WTC11 (cell line): ENCODE measurements around the gene LILRA1. TPM values are rescaled to one million over a fixed set of nuclear protein-coding genes. Genes with fewer than 3 reads are reported as not detected.

ENCODE experiments used
- ATAC-seq: fragments of 200-7000 bp; cut with Tn5 transposase; 2 replicates; pipeline ENCODE4 v1.10.0; 2021; ENCODE audit warnings: mild to moderate bottlenecking, moderate library complexity
- CTCF ChIA-PET: fragments of 300-600 bp; sonication (Branson Sonifier 250); formaldehyde crosslinking; loops from one replicate; lab custom pipeline; 2021; ENCODE audit warnings: antibody characterized with exemption; lab: Charles Lee
- POLR2A ChIA-PET: fragments of 350-600 bp; sonication (Branson Sonifier 250); formaldehyde crosslinking; loops from one replicate; lab custom pipeline; 2021; ENCODE audit warnings: antibody characterized with exemption; lab: Charles Lee
- DNase-seq: peaks from one replicate; pipeline ENCODE4 v3.0.0; 2021; ENCODE audit warnings: low spot score
- H3K27ac Mint-ChIP-seq: 2 replicates; pipeline ENCODE4 v1.8.0; 2021; ENCODE audit warnings: mixed read lengths
- H3K27me3 Mint-ChIP-seq: 2 replicates; pipeline ENCODE4 v1.8.0; 2021; ENCODE audit warnings: low read depth, mild to moderate bottlenecking, moderate library complexity, mixed read lengths
- H3K36me3 Mint-ChIP-seq: 2 replicates; pipeline ENCODE4 v1.8.0; 2021; ENCODE audit warnings: mixed read lengths
- H3K4me1 Mint-ChIP-seq: 2 replicates; pipeline ENCODE4 v1.8.0; 2022; ENCODE audit warnings: mixed read lengths
- H3K4me3 Mint-ChIP-seq: 2 replicates; pipeline ENCODE4 v1.8.0; 2021; ENCODE audit warnings: mild to moderate bottlenecking, moderate library complexity, mixed read lengths
- H3K9me3 Mint-ChIP-seq: 2 replicates; pipeline ENCODE4 v1.8.0; 2021; ENCODE audit warnings: mixed read lengths
- ATF1 ChIP-seq: sonication (generic); formaldehyde crosslinking; IDR thresholded peaks from 2 replicates; pipeline ENCODE4 v1.8.1; 2023; ENCODE audit warnings: mild to moderate bottlenecking, moderate library complexity, missing genetic modification reagents
- ATF3 ChIP-seq: sonication (generic); formaldehyde crosslinking; conservative IDR thresholded peaks from 2 replicates; pipeline ENCODE4 v1.8.1; 2022; ENCODE audit warnings: mild to moderate bottlenecking, missing genetic modification reagents
- CBFB ChIP-seq: sonication (generic); formaldehyde crosslinking; IDR thresholded peaks from 2 replicates; pipeline ENCODE4 v1.8.1; 2022; ENCODE audit warnings: mild to moderate bottlenecking, low read depth, missing genetic modification reagents
- CDX4 ChIP-seq: fragments of 250-450 bp; sonication (Bioruptor Pico); IDR thresholded peaks from 2 replicates; pipeline ENCODE4 v1.9.0; 2021; ENCODE audit warnings: moderate library complexity, mild to moderate bottlenecking, inconsistent platforms, borderline replicate concordance
- EMX1 ChIP-seq: fragments of 250-450 bp; sonication (Bioruptor Pico); IDR thresholded peaks from 2 replicates; pipeline ENCODE4 v1.8.0; 2021; ENCODE audit warnings: mild to moderate bottlenecking
- GRHL2 ChIP-seq: fragments of 250-450 bp; sonication (Bioruptor Pico); IDR thresholded peaks from 2 replicates; pipeline ENCODE4 v1.8.0; 2022; ENCODE audit warnings: mild to moderate bottlenecking, moderate library complexity; ENCODE audit not compliant: insufficient replicate concordance, severe bottlenecking
- HMGXB4 ChIP-seq: sonication (generic); formaldehyde crosslinking; IDR thresholded peaks from 2 replicates; pipeline ENCODE4 v1.8.1; 2023; ENCODE audit warnings: mild to moderate bottlenecking, moderate library complexity, missing genetic modification reagents
- IRF1 ChIP-seq: sonication (generic); formaldehyde crosslinking; IDR thresholded peaks from 2 replicates; pipeline ENCODE4 v1.8.0; 2023; ENCODE audit warnings: missing genetic modification reagents
- JAZF1 ChIP-seq: fragments of 250-450 bp; sonication (Bioruptor Pico); IDR thresholded peaks from 2 replicates; pipeline ENCODE4 v1.9.0; 2021; ENCODE audit warnings: moderate library complexity, mild to moderate bottlenecking, inconsistent platforms
- MAX ChIP-seq: sonication (generic); formaldehyde crosslinking; IDR thresholded peaks from 2 replicates; pipeline ENCODE4 v1.8.0; 2022; ENCODE audit warnings: mild to moderate bottlenecking, missing genetic modification reagents
- MXD4 ChIP-seq: fragments of 250-450 bp; sonication (Bioruptor Pico); IDR thresholded peaks from 2 replicates; pipeline ENCODE4 v1.8.0; 2021; ENCODE audit warnings: mild to moderate bottlenecking, moderate library complexity, borderline replicate concordance
- RORB ChIP-seq: fragments of 250-450 bp; sonication (Bioruptor Pico); IDR thresholded peaks from 2 replicates; pipeline ENCODE4 v1.9.0; 2021; ENCODE audit warnings: mild to moderate bottlenecking
- SOX15 ChIP-seq: fragments of 250-450 bp; sonication (Bioruptor Pico); IDR thresholded peaks from 2 replicates; pipeline ENCODE4 v1.9.0; 2021; ENCODE audit warnings: mild to moderate bottlenecking
- STAT6 ChIP-seq: sonication (generic); formaldehyde crosslinking; conservative IDR thresholded peaks from 2 replicates; pipeline ENCODE4 v1.8.1; 2023; ENCODE audit warnings: mild to moderate bottlenecking, low read depth, missing genetic modification reagents, moderate library complexity
- TCF7 ChIP-seq: sonication (generic); formaldehyde crosslinking; IDR thresholded peaks from 2 replicates; pipeline ENCODE4 v1.8.0; 2022; ENCODE audit warnings: mild to moderate bottlenecking, low read depth, missing genetic modification reagents, moderate library complexity
- TEAD4 ChIP-seq: sonication (generic); formaldehyde crosslinking; IDR thresholded peaks from 2 replicates; pipeline ENCODE4 v1.8.0; 2022; ENCODE audit warnings: mild to moderate bottlenecking, missing genetic modification reagents
- ZBTB21 ChIP-seq: sonication (generic); formaldehyde crosslinking; IDR thresholded peaks from 2 replicates; pipeline ENCODE4 v1.8.1; 2023; ENCODE audit warnings: mild to moderate bottlenecking, missing genetic modification reagents, borderline replicate concordance
- ZBTB43 ChIP-seq: sonication (generic); formaldehyde crosslinking; IDR thresholded peaks from 2 replicates; pipeline ENCODE4 v1.8.1; 2023; ENCODE audit warnings: mild to moderate bottlenecking, missing genetic modification reagents
- ZNF219 ChIP-seq: sonication (generic); formaldehyde crosslinking; IDR thresholded peaks from 2 replicates; pipeline ENCODE4 v1.8.0; 2023; ENCODE audit warnings: missing genetic modification reagents, mild to moderate bottlenecking, borderline replicate concordance
- ZNF396 ChIP-seq: fragments of 250-450 bp; sonication (Bioruptor Pico); IDR thresholded peaks from 2 replicates; pipeline ENCODE4 v1.8.0; 2021; ENCODE audit warnings: mild to moderate bottlenecking, moderate library complexity, borderline replicate concordance
- ZNF423 ChIP-seq: fragments of 250-450 bp; sonication (Bioruptor Pico); IDR thresholded peaks from 2 replicates; pipeline ENCODE4 v2.1.2; 2022; ENCODE audit warnings: mild to moderate bottlenecking, moderate library complexity
- ZNF671 ChIP-seq: fragments of 250-450 bp; sonication (Bioruptor Pico); IDR thresholded peaks from 2 replicates; pipeline ENCODE4 v1.8.0; 2021; ENCODE audit warnings: mild to moderate bottlenecking
- ZSCAN18 ChIP-seq: fragments of 250-450 bp; sonication (Bioruptor Pico); IDR thresholded peaks from 2 replicates; pipeline ENCODE4 v2.1.2; 2022; ENCODE audit warnings: mild to moderate bottlenecking, moderate library complexity
- total RNA-seq: library from RNA; stranded (reverse); gene quantifications from 3 replicates; pipeline ENCODE4 v1.2.3, GENCODE V29; 2021

LILRA1 gene
- total RNA-seq, 1 experiment from 2014 or later: not detected

- peaks cover 46% of the 10 kb centered on the region for H3K36me3 Mint-ChIP-seq
- no peak for TF ChIP-seq RORB (CRISPR knock-in tag)
- TF ChIP-seq IRF1 (CRISPR knock-in tag): no peak
- TF ChIP-seq SOX15 (CRISPR knock-in tag): no peak
- TF ChIP-seq ATF1 (CRISPR knock-in tag): no peak
- ATAC-seq (no peak), DNase-seq (no peak)
- peaks cover 57% of the 10 kb centered on the region for H3K9me3 Mint-ChIP-seq
- H3K4me3 Mint-ChIP-seq: no peak overlapping the region
- ChIA-PET CTCF (no interaction called here), POLR2A (no interaction called here)
- H3K4me1 Mint-ChIP-seq: no peaks in the 10 kb centered on the region
- no peak overlapping the region for H3K27ac Mint-ChIP-seq
- peaks cover 7% of the 10 kb centered on the region for H3K27me3 Mint-ChIP-seq
These were observed 37.2 kb upstream of the LILRA1 start for GRCh38 chr19:54556194-54556593.

- ChIA-PET CTCF (no interaction called here), POLR2A (no interaction called here)
- Mint-ChIP-seq H3K36me3 (peaks cover 40% of the 10 kb centered on the region), H3K4me1 (no peaks in the 10 kb centered on the region), H3K9me3 (peaks cover 58% of the 10 kb centered on the region), H3K4me3 (no peak overlapping the region), H3K27ac (no peak overlapping the region)
- ATAC-seq: no peak
- no peak for DNase-seq
- TF ChIP-seq ZBTB21 (CRISPR knock-in tag): no peak
- TF ChIP-seq, all 79 proteins: peak for 0
- no peaks in the 10 kb centered on the region for H3K27me3 Mint-ChIP-seq
These were observed 35.1 kb upstream of the LILRA1 start for GRCh38 chr19:54558339-54558738.

GRCh38 chr19:54560881-54561385 is 32.5 kb upstream of the LILRA1 start:
- Mint-ChIP-seq H3K27ac (no peak overlapping the region), H3K4me1 (no peaks in the 10 kb centered on the region), H3K9me3 (peaks cover 50% of the 10 kb centered on the region), H3K4me3 (no peak overlapping the region), H3K36me3 (peaks cover 28% of the 10 kb centered on the region), H3K27me3 (no peaks in the 10 kb centered on the region)
- ChIA-PET CTCF (interaction anchor here (0.7 kb wide), 1 partner anchor 49 kb away, joined by 3 read pairs; no protein-coding TSS in a partner anchor), POLR2A (no interaction called here)
- ATAC-seq (no peak), DNase-seq (no peak)
- TF ChIP-seq ZSCAN18 (CRISPR knock-in tag): no peak
- no peak for TF ChIP-seq GRHL2 (CRISPR knock-in tag)
- TF ChIP-seq HMGXB4 (CRISPR knock-in tag): no peak
- no peak for TF ChIP-seq EMX1 (CRISPR knock-in tag)
- TF ChIP-seq TCF7 (CRISPR knock-in tag): no peak
- no peak for TF ChIP-seq STAT6 (CRISPR knock-in tag)
- TF ChIP-seq ZNF219 (CRISPR knock-in tag): no peak
- TF ChIP-seq ZNF396 (CRISPR knock-in tag): no peak
- no peak for TF ChIP-seq TEAD4 (CRISPR knock-in tag)
- TF ChIP-seq ZNF423 (CRISPR knock-in tag): no peak
- no peak for TF ChIP-seq ZNF671
- TF ChIP-seq MAX (CRISPR knock-in tag): no peak
- TF ChIP-seq CDX4 (CRISPR knock-in tag): no peak
- no peak for TF ChIP-seq CBFB
- TF ChIP-seq JAZF1: no peak
- no peak for TF ChIP-seq ATF3 (CRISPR knock-in tag)
- no peak for TF ChIP-seq MXD4
- no peak for TF ChIP-seq ZBTB43 (CRISPR knock-in tag)
